H1 (cell line): ENCODE measurements around the gene BPIFB6. TPM values are rescaled to one million over a fixed set of nuclear protein-coding genes. Genes with fewer than 3 reads are reported as not detected.

ENCODE experiments used
- CTCF ChIA-PET: fragments of 300-600 bp; sonication (Branson Sonifier 250); formaldehyde crosslinking; loops from one replicate; lab custom pipeline; 2021; ENCODE audit not compliant: partially characterized antibody; lab: Charles Lee
- POLR2A ChIA-PET: fragments of 300-600 bp; sonication (Branson Sonifier 250); formaldehyde crosslinking; loops from one replicate; lab custom pipeline; 2021; ENCODE audit warnings: inconsistent platforms; ENCODE audit not compliant: partially characterized antibody; lab: Charles Lee
- DNase-seq, 2 experiments: peaks; one replicate each; pipeline versions ENCODE4 v3.0.0 to v3.0.0-alpha.2; 2010 to 2022; ENCODE audit warnings: low spot score in 2 of 2, low read depth in 1 of 2, mixed read lengths in 1 of 2
- FAIRE-seq: peaks from 2 replicates; lab custom pipeline; 2011; peaks lifted over from hg19 to GRCh38; lab: Jason Lieb, UNC
- H2AFZ ChIP-seq: 2 replicates; pipeline ENCODE4 v1.8.1; 2012; ENCODE audit warnings: low read length, inconsistent platforms
- H2AK5ac ChIP-seq: 2 replicates; pipeline ENCODE4 v1.6.1; 2013; ENCODE audit warnings: low read depth, low read length
- H2BK120ac ChIP-seq: replicated peaks from 2 replicates; pipeline ENCODE3; 2013; ENCODE audit warnings: low read depth, low read length, inconsistent platforms
- H2BK12ac ChIP-seq: 2 replicates; pipeline ENCODE4 v1.6.1; 2013; ENCODE audit warnings: low read depth, low read length
- H2BK15ac ChIP-seq: 2 replicates; pipeline ENCODE4 v1.6.1; 2013; ENCODE audit warnings: low read length
- H2BK20ac ChIP-seq: 2 replicates; pipeline ENCODE4 v1.6.1; 2013; ENCODE audit warnings: low read length
- H2BK5ac ChIP-seq: 2 replicates; pipeline ENCODE4 v1.6.1; 2013; ENCODE audit warnings: low read depth, low read length
- H3K14ac ChIP-seq: 2 replicates; pipeline ENCODE4 v1.6.1; 2013; ENCODE audit warnings: inconsistent platforms; ENCODE audit not compliant: insufficient read length
- H3K18ac ChIP-seq: 2 replicates; pipeline ENCODE4 v1.6.1; 2013; ENCODE audit warnings: low read length; ENCODE audit errors: extremely low read depth
- H3K23ac ChIP-seq: 2 replicates; pipeline ENCODE4 v1.6.1; 2013; ENCODE audit warnings: inconsistent platforms; ENCODE audit not compliant: insufficient read length
- H3K23me2 ChIP-seq: 2 replicates; pipeline ENCODE4 v1.6.1; 2013; ENCODE audit warnings: low read depth, low read length
- H3K27ac ChIP-seq: 2 replicates; pipeline ENCODE4 v1.6.1; 2011; ENCODE audit warnings: low read depth, low read length, inconsistent platforms
- H3K27me3 ChIP-seq, 4 experiments: replicated peaks in 1 of 4; 1 replicate in 1 of 4; 2 replicates in 3 of 4; pipeline versions ENCODE4 v1.6.1 to v1.8.1; 2011 to 2013; ENCODE audit warnings: low read length in 3 of 4, mild to moderate bottlenecking in 3 of 4, inconsistent platforms in 2 of 4, mixed read lengths in 2 of 4, moderate library complexity in 1 of 4; ENCODE audit not compliant: control insufficient read depth in 3 of 4, insufficient read depth in 3 of 4; ENCODE audit errors: extremely low read depth in 1 of 4
- H3K36me3 ChIP-seq, 4 experiments: 2 replicates each; pipeline versions ENCODE4 v1.6.1 to v1.8.1; 2011 to 2013; ENCODE audit warnings: mild to moderate bottlenecking in 4 of 4, low read length in 3 of 4, moderate library complexity in 2 of 4, control low read depth in 1 of 4, inconsistent platforms in 1 of 4; ENCODE audit not compliant: insufficient read depth in 4 of 4, control insufficient read depth in 2 of 4
- H3K4ac ChIP-seq: replicated peaks from 2 replicates; pipeline ENCODE3; 2013; ENCODE audit warnings: low read length, low read depth, mixed read lengths, inconsistent platforms; ENCODE audit not compliant: insufficient read length
- H3K4me1 ChIP-seq, 4 experiments: replicated peaks in 1 of 4; 1 replicate in 1 of 4; 2 replicates in 3 of 4; pipeline versions ENCODE4 v1.6.1 to v1.8.1; 2011 to 2013; ENCODE audit warnings: low read length in 3 of 4, inconsistent platforms in 2 of 4, mixed read lengths in 1 of 4; ENCODE audit not compliant: insufficient read depth in 4 of 4, control insufficient read depth in 3 of 4
- H3K4me2 ChIP-seq, 2 experiments: 2 replicates each; pipeline versions ENCODE4 v1.6.1 to v1.8.1; 2011 to 2013; ENCODE audit warnings: low read depth in 2 of 2, low read length in 2 of 2, control low read depth in 1 of 2, inconsistent platforms in 1 of 2, mild to moderate bottlenecking in 1 of 2; ENCODE audit not compliant: insufficient read depth in 1 of 2
- H3K4me3 ChIP-seq, 4 experiments: fragments of 200-600, 300-600 bp in 1 of 4; sonication (generic), shearing (Covaris generic), sonication (Bioruptor Twin) in 1 of 4; 2 replicates each; pipeline versions ENCODE4 v1.5.1 to v1.8.1; 2011 to 2016; ENCODE audit warnings: low read length in 4 of 4, low read depth in 3 of 4, control low read depth in 2 of 4, inconsistent platforms in 2 of 4, mild to moderate bottlenecking in 2 of 4, mixed read lengths in 1 of 4, moderate library complexity in 1 of 4; ENCODE audit not compliant: insufficient read depth in 2 of 4; ENCODE audit errors: extremely low read depth in 1 of 4
- H3K56ac ChIP-seq: replicated peaks from 2 replicates; pipeline ENCODE3; 2013; ENCODE audit warnings: low read depth, mild to moderate bottlenecking, mixed read lengths, low read length, inconsistent platforms; ENCODE audit not compliant: insufficient read length
- H3K79me1 ChIP-seq: 2 replicates; pipeline ENCODE4 v1.6.1; 2013; ENCODE audit warnings: low read depth, low read length, control low read depth
- H3K79me2 ChIP-seq, 2 experiments: 2 replicates each; pipeline versions ENCODE4 v1.6.1 to v1.8.1; 2012 to 2013; ENCODE audit warnings: low read length in 2 of 2, mild to moderate bottlenecking in 2 of 2, inconsistent platforms in 1 of 2; ENCODE audit not compliant: insufficient read depth in 2 of 2, control insufficient read depth in 1 of 2
- H3K9ac ChIP-seq, 4 experiments: replicated peaks in 1 of 4; 1 replicate in 1 of 4; 2 replicates in 3 of 4; pipeline versions ENCODE4 v1.6.1 to v1.8.1; 2011 to 2013; ENCODE audit warnings: low read depth in 3 of 4, low read length in 3 of 4, control low read depth in 2 of 4, mild to moderate bottlenecking in 2 of 4, moderate library complexity in 2 of 4, inconsistent platforms in 1 of 4; ENCODE audit errors: extremely low read depth in 1 of 4
- H3K9me3 ChIP-seq, 2 experiments: 2 replicates each; pipeline versions ENCODE4 v1.6.1 to v1.8.1; 2012 to 2013; ENCODE audit warnings: mild to moderate bottlenecking in 2 of 2, moderate library complexity in 2 of 2, control low read depth in 1 of 2, inconsistent platforms in 1 of 2, low read depth in 1 of 2, low read length in 1 of 2, mixed read lengths in 1 of 2; ENCODE audit not compliant: insufficient read depth in 2 of 2
- H4K20me1 ChIP-seq, 2 experiments: replicated peaks in 1 of 2; 2 replicates each; pipeline versions ENCODE3 to v1.8.1; 2011 to 2013; ENCODE audit warnings: inconsistent platforms in 2 of 2, low read length in 2 of 2, mild to moderate bottlenecking in 1 of 2; ENCODE audit not compliant: insufficient read depth in 2 of 2, control insufficient read depth in 1 of 2
- H4K5ac ChIP-seq: 2 replicates; pipeline ENCODE4 v1.6.1; 2013; ENCODE audit warnings: low read length, low read depth, mixed read lengths, inconsistent platforms; ENCODE audit not compliant: insufficient read length
- H4K8ac ChIP-seq: 2 replicates; pipeline ENCODE4 v1.8.0; 2013; ENCODE audit warnings: mild to moderate bottlenecking, moderate library complexity, low read length, inconsistent platforms; ENCODE audit not compliant: insufficient read depth; ENCODE audit errors: extremely low read depth
- H4K91ac ChIP-seq: replicated peaks from 2 replicates; pipeline ENCODE3; 2013; ENCODE audit warnings: low read length, mixed read lengths, inconsistent platforms; ENCODE audit not compliant: insufficient read length
- BRCA1 ChIP-seq: IDR thresholded peaks from 2 replicates; pipeline ENCODE4 v1.6.1; 2012; ENCODE audit warnings: low read depth, low read length, improper control_type of control experiment
- PHF8 ChIP-seq: fragments of 200-600 bp; sonication (generic); conservative IDR thresholded peaks from 2 replicates; pipeline ENCODE4 v1.7.1; 2012; ENCODE audit warnings: low read depth, mild to moderate bottlenecking, inconsistent platforms, low read length, moderate library complexity
- POU5F1 ChIP-seq: IDR thresholded peaks from 2 replicates; pipeline ENCODE4 v1.6.1; 2011; ENCODE audit warnings: low read depth, mild to moderate bottlenecking, low read length, moderate library complexity
- RFX5 ChIP-seq: IDR thresholded peaks from 2 replicates; pipeline ENCODE4 v1.6.1; 2011; ENCODE audit warnings: low read depth, low read length, improper control_type of control experiment, borderline replicate concordance
- WGBS, 2 experiments: shearing (Covaris generic) in 1 of 2; methylation state at CpG; one replicate each; pipeline versions ENCODE4 v1.1.6 to v1.1.7; 2013 to 2015; ENCODE audit warnings: low lambda C conversion rate in 2 of 2, mixed read lengths in 2 of 2, inconsistent platforms in 1 of 2, low coverage in 1 of 2, missing lambda C conversion rate in 1 of 2; ENCODE audit not compliant: insufficient replicate concordance in 2 of 2, insufficient coverage in 1 of 2, insufficient read length in 1 of 2; ENCODE audit errors: extremely low coverage in 1 of 2, missing lambda C conversion rate in 1 of 2; 5-methylcytosine and 5-hydroxymethylcytosine counted together
- polyA plus RNA-seq, 7 experiments: library from polyadenylated mRNA; depleted of rRNA in 3 of 7; stranded (reverse) in 5 of 7; unstranded in 2 of 7; fragments of >200 nt in 5 of 7; fragments of 200-250 nt in 2 of 7; gene quantifications; 1 replicate in 5 of 7; 2 replicates in 1 of 7; 4 replicates in 1 of 7; pipeline versions ENCODE4 v1.2.1 to v1.2.3, GENCODE V29; 2011 to 2013; ENCODE audit warnings: missing spikeins in 2 of 7, mixed read lengths in 2 of 7
- total RNA-seq: library from RNA; stranded (reverse); fragmentation: NEBNext Ultra II Directional; extraction: Animal tissue kit (Norgen Biotek cat#: 25700); gene quantifications from 2 replicates; pipeline ENCODE4 v1.2.1, GENCODE V29; 2021

The BPIFB6 gene
- total and polyA plus RNA-seq, 2 of the 8 experiments (the other 6 are each of a cell fraction or from before 2014, with no cell fraction given) = not detected

GRCh38 chr20:33079259-33079658 lies 47.8 kb downstream of the BPIFB6 start, which contains the start of gene BPIFB4:
BPIFB4 (plus strand) TSS chr20:33079643; CDS start chr20:33081527, 1,884 bp downstream.
- Histone ChIP-seq H4K20me1 (peaks cover 0 to 2% of the 10 kb centered on the region in 2 experiments), H3K56ac (no peak within 1 kb of the TSS), H3K9me3 (no peaks in the 10 kb centered on the region), H3K79me1 (no peaks in the 10 kb centered on the region), H3K4me2 (no peak within 1 kb of the TSS), H2AK5ac (no peak within 1 kb of the TSS), H4K5ac (no peak within 1 kb of the TSS), H3K23ac (no peak within 1 kb of the TSS), H3K27ac (no peak within 1 kb of the TSS), H3K27me3 (no peaks in the 10 kb centered on the region), H3K36me3 (no peaks in the 10 kb centered on the region), H3K14ac (no peak within 1 kb of the TSS), H2BK15ac (no peak within 1 kb of the TSS), H2BK20ac (no peak within 1 kb of the TSS), H4K91ac (no peak within 1 kb of the TSS), H3K4me1 (no peaks in the 10 kb centered on the region), H3K18ac (no peak within 1 kb of the TSS), H3K79me2 (no peaks in the 10 kb centered on the region), H4K8ac (no peak within 1 kb of the TSS), H2BK5ac (no peak within 1 kb of the TSS), H3K9ac (no peak within 1 kb of the TSS), H2BK120ac (no peak within 1 kb of the TSS), H2BK12ac (no peak within 1 kb of the TSS), H3K4me3 (no peak within 1 kb of the TSS), H2AFZ (no peak within 1 kb of the TSS), H3K4ac (no peak within 1 kb of the TSS), H3K23me2 (peaks cover 8% of the 10 kb centered on the region; the same call in 1 of the 2 replicates)
- TF ChIP-seq PHF8 (no peak), POU5F1 (no peak), RFX5 (no peak), BRCA1 (no peak)
- 88% methylated on average over 2 of the region's 2 CpGs; no CpG with 5 or more reads in 1 of the 2 experiments for WGBS, 2 experiments
- FAIRE-seq (no peak), DNase-seq (no peak)
- POLR2A ChIA-PET = no interaction called here
- CTCF ChIA-PET = interaction anchor here (0.5 to 1.4 kb wide), 3 partner anchors 17 to 346 kb away, joined by 3 to 4 read pairs (median 3); no protein-coding TSS in a partner anchor
